GM06990 (cell line): Measurements from ENCODE around the gene CCDC12.

Experiments
- DNase-seq: peaks from one replicate; pipeline ENCODE4 v3.0.0-alpha.2; 2011; ENCODE audit not compliant: insufficient read length; ENCODE audit errors: extremely low read depth
- H3K27me3 ChIP-seq: replicated peaks from 2 replicates; pipeline ENCODE4 v1.6.0; 2011; ENCODE audit warnings: low read length; ENCODE audit not compliant: control insufficient read depth, insufficient read depth
- H3K36me3 ChIP-seq: 2 replicates; pipeline ENCODE4 v1.5.1; 2011; ENCODE audit warnings: low read length; ENCODE audit not compliant: control insufficient read depth, insufficient read depth
- H3K4me3 ChIP-seq: replicated peaks from 2 replicates; pipeline ENCODE4 v1.5.1; 2011; ENCODE audit warnings: low read depth, mild to moderate bottlenecking, control low read depth, low read length
- TF ChIP-seq, protein P1 (sequence below): IDR thresholded peaks from 2 replicates; pipeline ENCODE4 v1.5.1; 2011; ENCODE audit warnings: low read length, control low read depth, mild to moderate bottlenecking, inconsistent platforms; ENCODE audit not compliant: insufficient read depth, poor library complexity, severe bottlenecking

CCDC12 gene

GRCh38 chr3:46908986-46909534, 67.5 kb downstream of the CCDC12 start:
- H3K27me3 ChIP-seq = no peaks in the 10 kb centered on the region
- no peak for DNase-seq
- TF ChIP-seq, protein P1, sequence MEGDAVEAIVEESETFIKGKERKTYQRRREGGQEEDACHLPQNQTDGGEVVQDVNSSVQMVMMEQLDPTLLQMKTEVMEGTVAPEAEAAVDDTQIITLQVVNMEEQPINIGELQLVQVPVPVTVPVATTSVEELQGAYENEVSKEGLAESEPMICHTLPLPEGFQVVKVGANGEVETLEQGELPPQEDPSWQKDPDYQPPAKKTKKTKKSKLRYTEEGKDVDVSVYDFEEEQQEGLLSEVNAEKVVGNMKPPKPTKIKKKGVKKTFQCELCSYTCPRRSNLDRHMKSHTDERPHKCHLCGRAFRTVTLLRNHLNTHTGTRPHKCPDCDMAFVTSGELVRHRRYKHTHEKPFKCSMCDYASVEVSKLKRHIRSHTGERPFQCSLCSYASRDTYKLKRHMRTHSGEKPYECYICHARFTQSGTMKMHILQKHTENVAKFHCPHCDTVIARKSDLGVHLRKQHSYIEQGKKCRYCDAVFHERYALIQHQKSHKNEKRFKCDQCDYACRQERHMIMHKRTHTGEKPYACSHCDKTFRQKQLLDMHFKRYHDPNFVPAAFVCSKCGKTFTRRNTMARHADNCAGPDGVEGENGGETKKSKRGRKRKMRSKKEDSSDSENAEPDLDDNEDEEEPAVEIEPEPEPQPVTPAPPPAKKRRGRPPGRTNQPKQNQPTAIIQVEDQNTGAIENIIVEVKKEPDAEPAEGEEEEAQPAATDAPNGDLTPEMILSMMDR = no peak
- no peak overlapping the region for H3K4me3 ChIP-seq
- H3K36me3 ChIP-seq = no peaks in the 10 kb centered on the region

- DNase-seq = no peak
- no peaks in the 10 kb centered on the region for H3K36me3 ChIP-seq
- TF ChIP-seq, protein P1 = no peak
- H3K4me3 ChIP-seq = no peak overlapping the region
- no peaks in the 10 kb centered on the region for H3K27me3 ChIP-seq
These were observed 68.1 kb downstream of the CCDC12 start for GRCh38 chr3:46908294-46908985.

GRCh38 chr3:46907960-46908293, 68.6 kb downstream of the CCDC12 start:
- no peak overlapping the region for H3K4me3 ChIP-seq
- TF ChIP-seq, protein P1 = no peak

GRCh38 chr3:46907271-46907670, 69.3 kb downstream of the CCDC12 start:
- TF ChIP-seq, protein P1 = no peak

More at GRCh38 chr3:46907960-46908293, 68.6 kb downstream of the CCDC12 start:
- no peaks in the 10 kb centered on the region for H3K27me3 ChIP-seq
- no peak for DNase-seq
- no peaks in the 10 kb centered on the region for H3K36me3 ChIP-seq

DNA sequence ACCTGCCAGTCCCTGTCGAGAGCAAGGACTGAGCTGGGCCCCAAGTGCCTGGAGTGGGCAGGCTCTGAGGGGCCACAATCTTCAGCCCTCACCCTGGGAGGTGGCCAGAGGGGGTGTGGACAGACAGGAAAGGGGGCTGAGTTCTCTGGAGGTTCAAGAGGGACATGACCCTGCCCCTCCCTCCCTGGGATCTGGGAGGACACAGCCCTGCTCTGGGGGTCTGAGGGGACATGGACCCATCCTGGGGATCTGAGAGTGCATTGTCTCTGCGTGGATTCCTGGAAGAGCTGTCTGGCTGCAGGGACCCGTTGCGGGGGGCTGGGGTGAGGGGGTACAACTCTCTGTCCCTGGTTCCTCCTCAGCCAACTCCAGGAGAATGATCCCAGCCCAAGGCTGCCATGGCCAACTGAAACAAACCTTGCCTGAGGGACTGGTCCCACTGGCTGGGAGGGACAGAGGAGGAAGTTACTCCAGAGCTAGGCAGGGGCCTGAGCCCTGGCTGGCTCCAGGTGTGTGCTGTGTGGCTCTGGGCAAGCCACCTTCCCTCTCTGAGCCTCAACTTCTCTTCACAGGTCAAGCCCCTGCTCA, 70.0 kb downstream of the CCDC12 start:
- no peaks in the 10 kb centered on the region for H3K36me3 ChIP-seq
- no peak for DNase-seq
- no peaks in the 10 kb centered on the region for H3K27me3 ChIP-seq
- H3K4me3 ChIP-seq = no peak overlapping the region
- TF ChIP-seq, protein P1 = no peak

More at GRCh38 chr3:46907271-46907670, 69.3 kb downstream of the CCDC12 start:
- Histone ChIP-seq H3K36me3 (no peaks in the 10 kb centered on the region), H3K27me3 (no peaks in the 10 kb centered on the region), H3K4me3 (no peak overlapping the region)
- DNase-seq = no peak
